Neural cell (in vitro differentiated cells): Measurements from ENCODE around the gene TCN2. TPM values are rescaled to one million over a fixed set of nuclear protein-coding genes. Genes with fewer than 3 reads are reported as not detected.
A peak's percentile ranks its signal among the peaks of the same experiment; 100 is the strongest.

Experiments used
- H2AFZ ChIP-seq: fragments of 200-600, 300-800 bp; sonication (generic), shearing (Covaris generic); 2 replicates; pipeline ENCODE4 v1.6.0; 2014; ENCODE audit warnings: low read depth, mild to moderate bottlenecking, antibody characterized with exemption, low read length, moderate library complexity
- H3F3A ChIP-seq: fragments of 200-600 bp; shearing (Covaris generic); 2 replicates; pipeline ENCODE4 v1.6.1; 2016; ENCODE audit warnings: mild to moderate bottlenecking, moderate library complexity, mixed read lengths, antibody characterized with exemption, low read length; ENCODE audit not compliant: insufficient read depth, poor library complexity, severe bottlenecking
- H3K27ac ChIP-seq: fragments of 200-600, 300-800 bp; sonication (generic), shearing (Covaris generic); 2 replicates; pipeline ENCODE4 v1.5.1; 2014; ENCODE audit warnings: mild to moderate bottlenecking, low read length, moderate library complexity
- H3K27me3 ChIP-seq: fragments of 300-800, 200-600 bp; sonication (generic), shearing (Covaris generic); 2 replicates; pipeline ENCODE4 v1.6.0; 2014; ENCODE audit warnings: mild to moderate bottlenecking, low read depth, low read length, moderate library complexity; ENCODE audit not compliant: insufficient read depth
- H3K36me3 ChIP-seq: fragments of 300-800, 200-600 bp; sonication (generic), shearing (Covaris generic); 2 replicates; pipeline ENCODE4 v1.5.1; 2014; ENCODE audit warnings: mild to moderate bottlenecking, antibody characterized with exemption, low read length, moderate library complexity; ENCODE audit not compliant: insufficient read depth
- H3K4me2 ChIP-seq: fragments of 300-800, 200-600 bp; sonication (generic), shearing (Covaris generic); 2 replicates; pipeline ENCODE4 v1.6.0; 2014; ENCODE audit warnings: mild to moderate bottlenecking, low read length
- H3K4me3 ChIP-seq: fragments of 300-800, 200-600 bp; sonication (generic), shearing (Covaris generic); 2 replicates; pipeline ENCODE4 v1.5.1; 2014; ENCODE audit warnings: mild to moderate bottlenecking, low read length, moderate library complexity
- H3K79me2 ChIP-seq: fragments of 200-600 bp; shearing (Covaris generic); replicated peaks from 2 replicates; pipeline ENCODE4 v1.6.0; 2014; ENCODE audit warnings: mild to moderate bottlenecking, low read length, moderate library complexity; ENCODE audit not compliant: insufficient read depth
- H3K9ac ChIP-seq: fragments of 300-800, 200-600 bp; sonication (generic), shearing (Covaris generic); 2 replicates; pipeline ENCODE4 v1.6.1; 2016; ENCODE audit warnings: mild to moderate bottlenecking, low read length, mixed read lengths
- H3K9me2 ChIP-seq: fragments of 200-600 bp; shearing (Covaris generic); 2 replicates; pipeline ENCODE4 v1.6.1; 2016; ENCODE audit warnings: mild to moderate bottlenecking, low read length, mixed read lengths; ENCODE audit not compliant: insufficient read depth
- H3K9me3 ChIP-seq: fragments of 200-600, 300-800 bp; sonication (generic), shearing (Covaris generic); 2 replicates; pipeline ENCODE4 v1.6.1; 2016; ENCODE audit warnings: mild to moderate bottlenecking, mixed run types, low read length, moderate library complexity, mixed read lengths
- H4K20me1 ChIP-seq: fragments of 200-600 bp; shearing (Covaris generic); 2 replicates; pipeline ENCODE4 v1.6.1; 2016; ENCODE audit warnings: mild to moderate bottlenecking, mixed run types; ENCODE audit not compliant: insufficient read depth
- EP300 ChIP-seq: fragments of 450-650 bp; conservative IDR thresholded peaks from 2 replicates; pipeline ENCODE4 v1.6.1; 2014; ENCODE audit warnings: antibody characterized with exemption, mild to moderate bottlenecking, moderate library complexity; ENCODE audit not compliant: poor library complexity, severe bottlenecking
- EZH2 ChIP-seq: fragments of 200-600, 300-800 bp; shearing (Covaris generic), sonication (generic); IDR thresholded peaks from 2 replicates; pipeline ENCODE4 v1.6.1; 2014; ENCODE audit warnings: antibody characterized with exemption, low read length, borderline replicate concordance, mild to moderate bottlenecking; ENCODE audit not compliant: insufficient read depth, poor library complexity, severe bottlenecking
- MXI1 ChIP-seq: fragments of 450-650 bp; conservative IDR thresholded peaks from 2 replicates; pipeline ENCODE4 v1.6.1; 2014; ENCODE audit warnings: antibody characterized with exemption, mild to moderate bottlenecking; ENCODE audit not compliant: poor library complexity, severe bottlenecking
- POLR2AphosphoS5 ChIP-seq: IDR thresholded peaks from 2 replicates; pipeline ENCODE4 v1.6.1; 2012
- RAD21 ChIP-seq: fragments of 450-650 bp; conservative IDR thresholded peaks from 2 replicates; pipeline ENCODE4 v1.6.1; 2014; ENCODE audit warnings: antibody characterized with exemption, mild to moderate bottlenecking, moderate library complexity
- SMC3 ChIP-seq: fragments of 450-650 bp; conservative IDR thresholded peaks from 2 replicates; pipeline ENCODE4 v1.6.1; 2014; ENCODE audit warnings: antibody characterized with exemption, mild to moderate bottlenecking, moderate library complexity; ENCODE audit not compliant: poor library complexity
- TAF1 ChIP-seq: IDR thresholded peaks from 2 replicates; pipeline ENCODE4 v1.6.1; 2012; ENCODE audit warnings: low read depth
- polyA plus RNA-seq: library from polyadenylated mRNA; depleted of rRNA; stranded (reverse); fragments of >200 nt; gene quantifications from 2 replicates; pipeline ENCODE4 v1.2.3, GENCODE V29; 2014
- TF ChIP-seq, protein P1 (sequence below): fragments of 450-650 bp; IDR thresholded peaks from 2 replicates; pipeline ENCODE4 v1.5.1; 2014; ENCODE audit warnings: antibody characterized with exemption, mild to moderate bottlenecking, moderate library complexity; ENCODE audit not compliant: poor library complexity, severe bottlenecking
- TF ChIP-seq, protein P2 (sequence below): IDR thresholded peaks from 2 replicates; pipeline ENCODE4 v1.6.1; 2012; ENCODE audit warnings: borderline replicate concordance

The TCN2 gene
- polyA plus RNA-seq, 1 donor from 2014 or later, result 13.0 TPM

DNA sequence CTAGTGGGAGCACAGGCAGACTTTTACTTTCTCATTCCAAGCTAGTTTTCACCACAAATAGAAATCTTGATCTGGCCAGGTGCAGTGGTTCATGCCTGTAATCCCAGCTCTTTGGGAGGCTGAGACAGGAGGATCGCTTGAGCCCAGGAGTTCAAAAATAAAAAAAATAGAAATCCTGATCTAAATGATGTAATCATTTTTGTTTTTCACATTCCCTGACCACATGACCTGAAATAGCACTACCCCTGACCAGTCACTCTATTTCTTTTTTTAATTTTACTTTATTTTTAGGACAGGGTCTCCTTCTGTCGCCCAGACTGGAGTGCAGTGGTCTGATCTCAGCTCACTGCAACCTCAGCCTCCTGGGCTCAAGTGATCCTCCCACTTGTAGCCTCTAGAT is 2.3 kb upstream of the TCN2 start:
- Histone ChIP-seq H3F3A (no peaks in the 10 kb centered on the region), H3K36me3 (no peaks in the 10 kb centered on the region), H4K20me1 (no peaks in the 10 kb centered on the region), H3K27me3 (no peaks in the 10 kb centered on the region), H3K27ac (no peak overlapping the region), H3K9me3 (no peaks in the 10 kb centered on the region), H3K4me3 (no peak overlapping the region), H2AFZ (no peak overlapping the region), H3K9me2 (no peaks in the 10 kb centered on the region), H3K9ac (no peak overlapping the region), H3K4me2 (no peak overlapping the region), H3K79me2 (peaks cover 11% of the 10 kb centered on the region)
- TF ChIP-seq POLR2AphosphoS5 (no peak), SMC3 (no peak), RAD21 (no peak), EP300 (no peak), MXI1 (no peak), TAF1 (no peak), EZH2 (no peak)
- TF ChIP-seq, protein P1, sequence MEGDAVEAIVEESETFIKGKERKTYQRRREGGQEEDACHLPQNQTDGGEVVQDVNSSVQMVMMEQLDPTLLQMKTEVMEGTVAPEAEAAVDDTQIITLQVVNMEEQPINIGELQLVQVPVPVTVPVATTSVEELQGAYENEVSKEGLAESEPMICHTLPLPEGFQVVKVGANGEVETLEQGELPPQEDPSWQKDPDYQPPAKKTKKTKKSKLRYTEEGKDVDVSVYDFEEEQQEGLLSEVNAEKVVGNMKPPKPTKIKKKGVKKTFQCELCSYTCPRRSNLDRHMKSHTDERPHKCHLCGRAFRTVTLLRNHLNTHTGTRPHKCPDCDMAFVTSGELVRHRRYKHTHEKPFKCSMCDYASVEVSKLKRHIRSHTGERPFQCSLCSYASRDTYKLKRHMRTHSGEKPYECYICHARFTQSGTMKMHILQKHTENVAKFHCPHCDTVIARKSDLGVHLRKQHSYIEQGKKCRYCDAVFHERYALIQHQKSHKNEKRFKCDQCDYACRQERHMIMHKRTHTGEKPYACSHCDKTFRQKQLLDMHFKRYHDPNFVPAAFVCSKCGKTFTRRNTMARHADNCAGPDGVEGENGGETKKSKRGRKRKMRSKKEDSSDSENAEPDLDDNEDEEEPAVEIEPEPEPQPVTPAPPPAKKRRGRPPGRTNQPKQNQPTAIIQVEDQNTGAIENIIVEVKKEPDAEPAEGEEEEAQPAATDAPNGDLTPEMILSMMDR, result no peak
- TF ChIP-seq, protein P2, sequence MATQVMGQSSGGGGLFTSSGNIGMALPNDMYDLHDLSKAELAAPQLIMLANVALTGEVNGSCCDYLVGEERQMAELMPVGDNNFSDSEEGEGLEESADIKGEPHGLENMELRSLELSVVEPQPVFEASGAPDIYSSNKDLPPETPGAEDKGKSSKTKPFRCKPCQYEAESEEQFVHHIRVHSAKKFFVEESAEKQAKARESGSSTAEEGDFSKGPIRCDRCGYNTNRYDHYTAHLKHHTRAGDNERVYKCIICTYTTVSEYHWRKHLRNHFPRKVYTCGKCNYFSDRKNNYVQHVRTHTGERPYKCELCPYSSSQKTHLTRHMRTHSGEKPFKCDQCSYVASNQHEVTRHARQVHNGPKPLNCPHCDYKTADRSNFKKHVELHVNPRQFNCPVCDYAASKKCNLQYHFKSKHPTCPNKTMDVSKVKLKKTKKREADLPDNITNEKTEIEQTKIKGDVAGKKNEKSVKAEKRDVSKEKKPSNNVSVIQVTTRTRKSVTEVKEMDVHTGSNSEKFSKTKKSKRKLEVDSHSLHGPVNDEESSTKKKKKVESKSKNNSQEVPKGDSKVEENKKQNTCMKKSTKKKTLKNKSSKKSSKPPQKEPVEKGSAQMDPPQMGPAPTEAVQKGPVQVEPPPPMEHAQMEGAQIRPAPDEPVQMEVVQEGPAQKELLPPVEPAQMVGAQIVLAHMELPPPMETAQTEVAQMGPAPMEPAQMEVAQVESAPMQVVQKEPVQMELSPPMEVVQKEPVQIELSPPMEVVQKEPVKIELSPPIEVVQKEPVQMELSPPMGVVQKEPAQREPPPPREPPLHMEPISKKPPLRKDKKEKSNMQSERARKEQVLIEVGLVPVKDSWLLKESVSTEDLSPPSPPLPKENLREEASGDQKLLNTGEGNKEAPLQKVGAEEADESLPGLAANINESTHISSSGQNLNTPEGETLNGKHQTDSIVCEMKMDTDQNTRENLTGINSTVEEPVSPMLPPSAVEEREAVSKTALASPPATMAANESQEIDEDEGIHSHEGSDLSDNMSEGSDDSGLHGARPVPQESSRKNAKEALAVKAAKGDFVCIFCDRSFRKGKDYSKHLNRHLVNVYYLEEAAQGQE, result no peak

DNA sequence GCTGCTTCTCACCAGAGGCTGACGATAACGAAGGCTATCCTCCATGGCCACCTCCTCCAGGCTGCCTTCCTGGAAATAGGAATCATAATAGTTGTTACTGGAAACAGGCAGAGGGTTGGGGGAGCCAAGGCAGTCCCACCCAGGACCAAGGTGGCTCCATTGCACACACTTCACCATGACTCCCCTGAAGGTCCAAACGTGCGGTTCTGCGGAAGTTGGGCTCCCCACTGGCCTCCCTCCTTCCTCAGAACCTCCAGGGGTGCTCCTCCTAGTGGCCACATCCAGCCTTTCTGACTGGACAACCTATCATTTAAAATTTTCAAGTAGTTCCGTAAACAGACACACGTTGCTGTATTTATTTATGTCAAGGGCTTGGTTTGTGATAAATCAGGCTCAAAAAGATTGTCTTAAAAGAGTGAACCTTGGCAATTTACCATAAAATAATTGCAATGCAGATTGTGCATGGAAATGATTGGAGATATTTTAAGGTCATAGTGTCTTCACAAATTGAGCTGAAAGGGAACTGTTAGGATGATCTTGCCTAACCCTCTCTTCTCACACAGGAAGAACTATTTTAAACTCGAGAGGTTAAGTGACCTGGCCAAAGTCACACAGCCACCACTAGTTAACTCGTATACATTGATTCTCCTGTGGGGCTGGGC is 1.4 kb upstream of the TCN2 start:
- TF ChIP-seq, protein P1, result peak; percentile 47
- TF ChIP-seq MXI1, result no peak
- no peak overlapping the region for H3K4me3 ChIP-seq
- no peaks in the 10 kb centered on the region for H3K36me3 ChIP-seq
- H3K9me3 ChIP-seq, result no peaks in the 10 kb centered on the region
- H4K20me1 ChIP-seq, result no peaks in the 10 kb centered on the region
- no peaks in the 10 kb centered on the region for H3K27me3 ChIP-seq
- no peak overlapping the region for H3K9ac ChIP-seq
- H3K9me2 ChIP-seq, result no peaks in the 10 kb centered on the region
- peaks cover 11% of the 10 kb centered on the region for H3K79me2 ChIP-seq
- no peak overlapping the region for H3K4me2 ChIP-seq
- H3K27ac ChIP-seq, result no peak overlapping the region
- no peak overlapping the region for H2AFZ ChIP-seq
- no peaks in the 10 kb centered on the region for H3F3A ChIP-seq
